Stimulated activated CD4-positive, alpha-beta T cell treated with anti-CD3 and anti-CD28 coated beads, Interleukin-1b, Interleukin-23, amount 100 ng/mL, for 24 hours (primary cell): ENCODE results near the gene ARHGAP27.
"Not testable (repeated sequence)": the region's sequence is repeated elsewhere in the genome, so short reads cannot be mapped to it uniquely, and the experiment has no call there.

ENCODE experiments used
- DNase-seq, 4 experiments: peaks; one replicate each; pipeline ENCODE4 v3.0.0-alpha.2; 2020; ENCODE audit warnings: low read depth in 4 of 4, low spot score in 1 of 4

Gene ARHGAP27

GRCh38 chr17:45432405-45433158 lies at the start of gene ARHGAP27:
ARHGAP27 (minus strand) TSS chr17:45432870; CDS start chr17:45430279, 2,591 bp downstream.
- no peak for DNase-seq

DNA sequence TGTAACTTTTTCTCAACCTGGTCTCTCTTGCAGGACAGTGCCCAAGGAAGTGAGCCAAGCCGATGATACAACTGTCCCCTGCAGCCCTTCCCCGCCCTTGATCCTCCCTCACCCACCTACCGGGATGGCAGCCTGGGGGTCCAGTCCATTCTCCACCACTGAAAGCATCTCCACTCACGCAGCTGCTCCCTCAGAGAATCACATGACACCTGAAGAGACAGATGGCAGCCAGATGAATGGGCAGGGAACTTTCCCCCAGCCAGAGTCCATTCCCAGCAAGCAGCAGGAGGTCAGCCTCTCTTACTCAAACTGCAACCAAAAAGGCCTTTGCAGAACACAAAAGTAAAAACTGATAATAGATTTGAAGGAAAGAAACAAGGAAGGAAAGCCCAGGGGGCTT lies 49.6 kb upstream of the ARHGAP27 start:
- not testable (repeated sequence) for DNase-seq

DNA sequence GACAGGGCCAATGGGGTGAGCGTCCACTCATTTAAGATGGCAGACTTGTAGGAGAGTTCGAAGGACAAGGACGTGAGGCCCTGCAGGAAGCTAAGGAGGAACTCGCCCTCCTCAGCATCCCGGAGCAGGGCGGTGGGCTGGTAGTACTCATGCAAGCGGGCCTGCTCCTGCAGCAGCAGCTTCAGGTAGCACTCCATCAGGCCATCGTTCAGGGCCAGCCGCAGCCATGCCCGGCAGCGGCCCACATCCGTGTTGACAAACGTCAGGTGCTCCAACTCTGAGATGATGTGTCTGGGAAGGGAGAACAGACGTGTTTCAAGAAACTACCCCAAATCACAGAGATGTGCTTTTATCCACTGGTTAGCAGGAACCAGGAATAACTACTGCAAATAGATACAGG lies 42.8 kb upstream of the ARHGAP27 start:
- DNase-seq, result not testable (repeated sequence)

- DNase-seq, result not testable (repeated sequence)
Observed at GRCh38 chr17:45472249-45472648, 39.6 kb upstream of the ARHGAP27 start.

GRCh38 chr17:45469204-45469563 lies 36.5 kb upstream of the ARHGAP27 start:
- not testable (repeated sequence) for DNase-seq

DNA sequence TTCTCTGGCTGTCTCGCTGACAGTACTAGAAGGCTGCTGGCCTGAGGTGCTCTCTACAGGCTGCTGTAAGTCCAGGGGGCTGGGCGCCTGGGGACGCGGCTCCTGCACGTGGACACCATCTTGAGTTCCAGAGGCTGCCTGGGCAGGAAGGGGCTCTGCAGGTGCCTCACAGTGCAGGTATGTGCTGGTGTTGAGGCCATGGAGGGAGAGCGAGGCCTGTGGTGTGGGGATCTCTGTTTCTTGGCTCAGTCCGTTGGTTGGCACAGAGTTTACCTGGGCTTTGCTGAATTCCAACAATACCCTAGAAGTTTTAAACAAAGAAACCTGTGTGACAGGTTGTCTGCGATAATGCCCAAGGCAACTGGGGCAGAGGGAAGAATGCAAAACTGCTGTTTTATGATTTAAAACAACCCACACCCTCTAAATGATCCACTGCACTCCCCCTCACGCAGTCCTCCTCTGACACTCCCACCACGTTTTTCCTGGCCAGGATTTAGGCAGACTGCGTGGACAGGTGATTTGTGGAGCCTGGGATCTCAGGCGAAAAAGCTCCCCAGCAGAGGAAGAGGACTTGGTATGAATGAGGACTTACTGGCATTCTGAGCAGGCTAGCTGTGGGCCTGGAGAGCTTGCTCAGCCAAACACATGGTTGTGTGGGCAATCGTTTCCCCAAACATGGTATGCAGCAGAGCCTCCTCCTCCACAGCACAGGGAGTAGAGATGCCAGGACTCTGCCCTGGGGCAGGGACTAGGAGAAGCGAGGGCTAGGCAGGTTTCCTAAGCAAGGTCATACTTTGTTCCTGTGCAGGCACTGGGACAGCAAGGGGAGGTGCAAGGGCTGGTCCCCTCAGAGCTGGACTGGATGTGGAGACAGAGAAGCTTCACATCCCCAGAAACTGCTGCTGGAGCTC lies 35.9 kb upstream of the ARHGAP27 start:
- not testable (repeated sequence) for DNase-seq

- peak in 1 of 4 experiments; percentile 8 for DNase-seq
Observed at GRCh38 chr17:45461524-45462327, 29.1 kb upstream of the ARHGAP27 start.

DNA sequence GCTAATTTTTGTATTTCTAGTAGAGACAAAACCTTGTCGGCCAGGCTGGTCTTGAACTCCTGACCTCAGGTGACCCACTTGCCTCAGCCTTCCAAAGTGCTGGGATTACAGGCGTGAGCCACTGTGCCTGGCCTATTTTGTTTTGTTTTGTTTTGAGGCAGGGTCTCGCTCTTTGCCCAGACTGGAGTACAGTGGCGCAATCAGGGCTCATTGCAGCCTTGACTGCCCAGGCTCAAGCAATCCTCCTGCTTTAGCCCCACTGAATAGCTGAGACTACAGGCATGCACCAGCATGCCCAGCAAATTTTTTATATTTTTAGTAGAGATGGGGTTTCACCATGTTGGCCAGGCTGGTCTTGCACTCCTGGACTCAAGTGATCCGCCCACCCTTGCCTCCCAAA lies 27.8 kb upstream of the ARHGAP27 start:
- DNase-seq, result not testable (repeated sequence)

DNA sequence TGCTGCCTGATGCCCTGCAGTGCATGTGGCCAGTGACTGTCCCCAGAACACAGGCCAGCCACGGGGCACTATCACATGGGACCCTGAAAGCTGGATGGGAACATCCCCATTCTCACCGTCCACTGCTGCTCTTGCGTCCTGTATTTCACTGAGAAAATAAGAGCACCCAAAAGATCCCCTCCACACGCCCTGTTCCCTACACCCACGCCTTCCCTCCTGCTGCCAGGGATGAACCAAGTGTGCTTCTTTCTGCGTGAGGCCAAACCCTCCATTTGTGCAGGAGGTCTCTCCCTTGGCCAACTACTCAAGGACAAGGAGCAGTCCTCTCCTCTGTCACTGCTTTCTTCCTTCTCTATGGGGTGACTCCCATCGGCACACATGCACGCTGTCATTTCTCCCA lies 21.7 kb upstream of the ARHGAP27 start:
- not testable (repeated sequence) for DNase-seq

DNA sequence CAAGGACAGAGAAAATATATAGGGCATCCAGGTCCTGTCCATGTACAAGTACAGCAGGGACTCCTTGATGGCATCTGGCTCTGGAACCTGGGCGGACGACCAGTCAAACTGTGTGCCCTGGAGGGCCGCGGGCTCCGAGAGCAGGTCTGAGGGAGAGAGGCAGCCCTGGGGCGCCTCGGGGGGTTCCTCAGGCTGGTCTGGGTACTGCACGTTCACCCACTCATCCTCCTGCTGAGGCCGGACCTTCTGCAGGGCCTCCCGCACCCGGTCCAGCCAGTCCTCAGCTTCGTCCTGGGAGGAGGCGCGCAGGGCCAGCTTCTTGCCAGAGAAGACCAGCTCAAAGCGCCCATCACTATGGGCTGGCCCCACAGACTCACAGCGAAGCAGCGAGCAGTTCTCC lies 21.1 kb upstream of the ARHGAP27 start:
- DNase-seq, result not testable (repeated sequence)

- not testable (repeated sequence) for DNase-seq
Observed at GRCh38 chr17:45453225-45453534, 20.5 kb upstream of the ARHGAP27 start.

DNA sequence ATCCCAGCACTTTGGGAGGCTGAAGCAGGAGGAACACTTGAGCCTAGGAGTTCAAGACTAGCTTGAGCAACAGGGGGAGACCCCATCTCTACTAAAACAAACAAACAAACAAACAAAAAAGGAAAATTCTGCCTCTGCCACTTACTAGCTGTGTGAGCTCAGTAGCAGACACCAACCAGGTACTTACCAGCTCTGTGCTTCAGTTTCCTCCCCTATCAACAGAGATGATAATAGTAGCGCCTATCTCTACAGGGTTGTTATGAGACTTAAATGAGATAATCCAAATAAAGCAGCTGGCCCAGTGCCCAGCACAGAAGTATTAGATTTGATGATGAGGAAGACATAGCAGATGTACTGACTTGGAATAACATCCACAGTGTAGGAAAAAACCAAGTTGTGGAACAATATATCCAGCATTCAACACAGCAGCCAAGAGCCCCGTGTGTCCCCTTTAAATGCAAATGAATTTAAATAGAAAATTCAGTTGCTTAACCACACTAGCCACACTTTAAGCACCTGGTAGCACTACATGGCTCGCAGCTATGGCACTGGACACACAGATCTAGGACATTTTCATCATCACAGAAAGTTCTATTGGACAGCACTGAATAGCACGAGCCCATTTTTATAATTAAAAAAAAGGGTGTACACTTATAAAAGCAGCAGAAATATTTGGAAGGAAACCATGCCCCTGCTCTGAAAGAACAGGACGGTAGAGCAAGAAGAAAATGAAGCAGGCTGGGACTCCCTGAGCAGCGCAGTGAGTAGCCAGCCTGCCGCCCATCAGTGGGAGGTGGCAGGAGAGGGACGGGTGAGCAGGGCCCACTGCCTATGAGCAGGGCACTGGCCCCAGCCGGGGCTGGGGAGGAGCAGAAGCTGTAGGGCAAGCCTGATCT lies 19.9 kb upstream of the ARHGAP27 start:
- DNase-seq, result not testable (repeated sequence)

DNA sequence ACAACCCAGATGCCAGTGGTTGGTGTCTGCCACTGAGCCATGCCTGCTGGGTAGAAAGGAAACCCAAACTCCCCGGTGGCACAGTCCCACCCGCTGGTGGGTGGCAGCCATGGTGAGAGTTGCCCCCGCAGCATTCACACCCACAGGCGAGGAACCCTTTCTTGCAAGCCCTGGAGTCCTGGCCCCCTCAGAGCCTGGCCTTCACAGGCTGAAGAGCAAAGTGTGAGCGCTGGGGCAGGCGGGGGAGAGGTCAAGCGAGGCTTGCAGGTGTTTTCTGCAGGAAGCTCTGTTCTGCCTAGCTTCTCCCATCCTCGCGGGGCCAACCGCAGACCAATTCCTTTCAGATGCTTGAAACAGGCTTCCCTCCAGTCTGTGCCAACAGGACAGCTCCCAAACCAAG lies 19.0 kb upstream of the ARHGAP27 start:
- DNase-seq, result not testable (repeated sequence)

GRCh38 chr17:45451131-45451530 lies 18.5 kb upstream of the ARHGAP27 start:
- no peak for DNase-seq

DNA sequence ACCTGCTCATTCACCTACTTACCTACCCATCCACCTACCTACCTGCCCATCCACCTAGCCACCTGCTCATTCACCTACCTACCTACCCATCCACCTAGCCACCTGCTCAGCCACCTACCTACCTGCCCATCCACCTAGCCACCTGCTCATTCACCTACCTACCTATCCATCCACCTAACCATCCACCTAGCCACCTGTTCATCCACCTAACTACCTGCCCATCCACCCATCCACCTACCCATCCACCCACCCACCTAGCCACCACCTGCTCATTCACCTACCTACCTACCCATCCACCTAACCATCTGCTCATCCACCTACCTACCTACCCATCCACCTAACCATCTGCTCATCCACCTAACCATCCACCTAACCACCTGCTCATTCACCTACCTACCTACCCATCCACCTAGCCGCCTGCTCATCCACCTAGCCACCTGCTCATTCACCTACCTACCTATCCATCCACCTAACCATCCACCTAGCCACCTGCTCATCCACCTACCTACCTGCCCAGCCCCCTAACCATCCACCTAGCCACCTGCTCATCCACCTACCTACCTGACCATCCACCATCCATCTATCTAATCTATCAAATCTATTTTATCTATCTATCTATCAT lies 17.1 kb upstream of the ARHGAP27 start:
- DNase-seq, result not testable (repeated sequence)

- not testable (repeated sequence) for DNase-seq
Observed at GRCh38 chr17:45449260-45449659, 16.6 kb upstream of the ARHGAP27 start.

- DNase-seq, result not testable (repeated sequence)
Observed at GRCh38 chr17:45448483-45448882, 15.8 kb upstream of the ARHGAP27 start.

DNA sequence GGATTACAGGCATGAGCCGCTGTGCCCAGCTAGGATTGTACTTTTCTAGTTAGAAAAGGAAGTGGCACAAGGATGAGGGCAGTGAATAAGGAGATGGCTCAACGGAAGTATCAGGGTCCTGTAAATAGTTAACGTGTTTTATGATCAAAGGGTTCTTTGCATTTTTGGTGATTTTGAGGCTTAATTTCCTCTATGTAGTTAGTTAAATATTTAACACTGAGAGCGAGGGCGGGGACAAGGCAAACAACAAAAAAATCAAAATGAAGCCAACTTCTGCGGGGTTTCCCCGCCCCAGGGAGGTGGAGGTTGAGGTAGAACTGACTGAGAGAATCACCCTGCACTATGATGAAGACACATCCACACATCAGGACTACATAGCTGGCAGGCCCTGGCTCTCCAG lies 15.4 kb upstream of the ARHGAP27 start:
- DNase-seq, result not testable (repeated sequence)

GRCh38 chr17:45447650-45448049 lies 15.0 kb upstream of the ARHGAP27 start:
- DNase-seq, result not testable (repeated sequence)
